NOMO-1 treated with dmso at 0.1 percent for 144 hours (cell line): ENCODE measurements around the gene GPER1.

Experiments
- DNase-seq: peaks from one replicate; lab custom pipeline; 2025; ENCODE audit not compliant: unreplicated experiment; lab: John Stamatoyannopoulos, UW

GPER1 gene

GRCh38 chr7:1086588-1087464, 1.1 kb upstream of the GPER1 start:
- DNase-seq, result peak; percentile 25

- DNase-seq, result no peak
Measured at GRCh38 chr7:1087465-1087814, 473 bp upstream of the GPER1 start.

- no peak for DNase-seq
Measured at GRCh38 chr7:1090236-1090635, 2.3 kb downstream of the GPER1 start.

- peak; percentile 8 for DNase-seq
Measured at GRCh38 chr7:1090686-1091643, 3.1 kb downstream of the GPER1 start.

- DNase-seq, result no peak
Measured at GRCh38 chr7:1091644-1092027, 3.7 kb downstream of the GPER1 start.

GRCh38 chr7:1092161-1092632, 4.3 kb downstream of the GPER1 start:
- no peak for DNase-seq

- DNase-seq, result no peak
Measured at GRCh38 chr7:1092806-1093501, 5.0 kb downstream of the GPER1 start.

GRCh38 chr7:1093502-1093843, 5.6 kb downstream of the GPER1 start:
- DNase-seq, result no peak

- no peak for DNase-seq
Measured at GRCh38 chr7:1093916-1094508, 6.1 kb downstream of the GPER1 start.

GRCh38 chr7:1094870-1095269, 7.0 kb downstream of the GPER1 start:
- no peak for DNase-seq

GRCh38 chr7:1095621-1096155, 7.8 kb downstream of the GPER1 start:
- DNase-seq, result no peak

GRCh38 chr7:1096156-1097119, 8.5 kb downstream of the GPER1 start:
- no peak for DNase-seq

- DNase-seq, result no peak
Measured at GRCh38 chr7:1097120-1097504, 9.2 kb downstream of the GPER1 start.

GRCh38 chr7:1098243-1099153, 10.6 kb downstream of the GPER1 start:
- DNase-seq, result no peak

- DNase-seq, result no peak
Measured at GRCh38 chr7:1099154-1099542, 11.2 kb downstream of the GPER1 start.

GRCh38 chr7:1099637-1100036, 11.7 kb downstream of the GPER1 start:
- DNase-seq, result no peak

- no peak for DNase-seq
Measured at GRCh38 chr7:1100386-1100785, 12.5 kb downstream of the GPER1 start.

- no peak for DNase-seq
Measured at GRCh38 chr7:1100834-1101562, 13.1 kb downstream of the GPER1 start.
